Hippocampal formation (tissue), 2 donors: ENCODE data around the gene BCORL1.

ENCODE experiments used
- DNase-seq, 2 donors: peaks; one replicate each; lab custom pipeline; 2025; lab: John Stamatoyannopoulos, UW

Gene BCORL1

GRCh38 chrX:129982300-129983251, at the start of gene BCORL1:
Gene BCORL1, plus strand, starts transcription at chrX:129982635. Its CDS starts 22,597 bp downstream, at chrX:130005232.
- DNase-seq: peak; percentile 87

- DNase-seq: no peak
Observed at GRCh38 chrX:129932821-129933321, 49.6 kb upstream of the BCORL1 start.

- no peak for DNase-seq
Observed at GRCh38 chrX:129933700-129934099, 48.7 kb upstream of the BCORL1 start.

GRCh38 chrX:129934461-129934860, 48.0 kb upstream of the BCORL1 start:
- no peak for DNase-seq

- no peak for DNase-seq
Observed at GRCh38 chrX:129934952-129935351, 47.5 kb upstream of the BCORL1 start.

- DNase-seq: no peak
Observed at GRCh38 chrX:129938081-129938480, 44.4 kb upstream of the BCORL1 start.

- no peak for DNase-seq
Observed at GRCh38 chrX:129939986-129940385, 42.4 kb upstream of the BCORL1 start.

- no peak for DNase-seq
Observed at GRCh38 chrX:129940721-129941120, 41.7 kb upstream of the BCORL1 start.

GRCh38 chrX:129945131-129945530, 37.3 kb upstream of the BCORL1 start:
- DNase-seq: no peak

GRCh38 chrX:129953334-129953648, 29.1 kb upstream of the BCORL1 start:
- DNase-seq: no peak

GRCh38 chrX:129953881-129954280, 28.6 kb upstream of the BCORL1 start:
- no peak for DNase-seq

- no peak for DNase-seq
Observed at GRCh38 chrX:129954804-129955203, 27.6 kb upstream of the BCORL1 start.

GRCh38 chrX:129955682-129956081, 26.8 kb upstream of the BCORL1 start:
- no peak for DNase-seq

- DNase-seq: no peak
Observed at GRCh38 chrX:129956145-129956544, 26.3 kb upstream of the BCORL1 start.

GRCh38 chrX:129956765-129957164, 25.7 kb upstream of the BCORL1 start:
- DNase-seq: no peak

- DNase-seq: peak in 1 of 2 donors; percentile 13
Observed at GRCh38 chrX:129957241-129958082, 25.0 kb upstream of the BCORL1 start.

- no peak for DNase-seq
Observed at GRCh38 chrX:129958083-129958465, 24.4 kb upstream of the BCORL1 start.

- DNase-seq: no peak
Observed at GRCh38 chrX:129958814-129959492, 23.5 kb upstream of the BCORL1 start.

GRCh38 chrX:129959493-129959832, 23.0 kb upstream of the BCORL1 start:
- no peak for DNase-seq

- DNase-seq: no peak
Observed at GRCh38 chrX:129961180-129962083, 21.0 kb upstream of the BCORL1 start.

- DNase-seq: no peak
Observed at GRCh38 chrX:129963729-129964128, 18.7 kb upstream of the BCORL1 start.
